Renal cortical epithelial cell (primary cell): Measurements from ENCODE around the gene PARP4. TPM values are rescaled to one million over a fixed set of nuclear protein-coding genes. Genes with fewer than 3 reads are reported as not detected.
"Not testable (repeated sequence)": the region's sequence is repeated elsewhere in the genome, so short reads cannot be mapped to it uniquely, and the experiment has no call there.

Experiments used
- DNase-seq: peaks from one replicate; pipeline ENCODE4 v3.0.0-alpha.2; 2011; ENCODE audit warnings: low read depth
- total RNA-seq: library from RNA; depleted of rRNA; stranded (reverse); fragments of >200 nt; gene quantifications from 2 replicates; pipeline ENCODE4 v1.2.3, GENCODE V29; 2014

PARP4 gene
- total RNA-seq = 83.7 and 124 TPM in 2 replicates

GRCh38 chr13:24512197-24512907, at the start of gene PARP4:
Gene PARP4, minus strand, starts transcription at chr13:24512778. Its CDS starts 9,002 bp downstream, at chr13:24503776.
- peak; percentile 99 for DNase-seq

- DNase-seq = not testable (repeated sequence)
These were observed 48.1 kb upstream of the PARP4 start for GRCh38 chr13:24560579-24561187.

- DNase-seq = not testable (repeated sequence)
These were observed 47.0 kb upstream of the PARP4 start for GRCh38 chr13:24559431-24560218.

GRCh38 chr13:24557081-24557480, 44.5 kb upstream of the PARP4 start:
- no peak for DNase-seq

- DNase-seq = not testable (repeated sequence)
These were observed 41.3 kb upstream of the PARP4 start for GRCh38 chr13:24553892-24554291.

GRCh38 chr13:24541476-24542352, 29.1 kb upstream of the PARP4 start:
- DNase-seq = not testable (repeated sequence)

GRCh38 chr13:24541127-24541475, 28.5 kb upstream of the PARP4 start:
- no peak for DNase-seq

GRCh38 chr13:24540236-24541126, 27.9 kb upstream of the PARP4 start:
- DNase-seq = no peak

GRCh38 chr13:24539500-24540165, 27.1 kb upstream of the PARP4 start:
- DNase-seq = no peak

GRCh38 chr13:24529478-24529877, 16.9 kb upstream of the PARP4 start:
- DNase-seq = no peak

GRCh38 chr13:24528816-24529398, 16.3 kb upstream of the PARP4 start:
- DNase-seq = no peak

GRCh38 chr13:24527266-24527775, 14.7 kb upstream of the PARP4 start:
- no peak for DNase-seq

GRCh38 chr13:24520733-24521132, 8.2 kb upstream of the PARP4 start:
- DNase-seq = no peak

- DNase-seq = no peak
These were observed 4.3 kb upstream of the PARP4 start for GRCh38 chr13:24516919-24517318.

GRCh38 chr13:24512908-24513213, 283 bp upstream of the PARP4 start:
- DNase-seq = no peak

GRCh38 chr13:24511816-24512196, 772 bp downstream of the PARP4 start:
- DNase-seq = no peak

GRCh38 chr13:24511019-24511815, 1.4 kb downstream of the PARP4 start:
- peak; percentile 93 for DNase-seq

GRCh38 chr13:24506698-24507335, 5.8 kb downstream of the PARP4 start:
- no peak for DNase-seq
